GM10248 (cell line): Measurements from ENCODE around the gene RLF.

Source experiments
- CTCF ChIA-PET: fragments of 300-600 bp; sonication (Branson Sonifier 250); formaldehyde crosslinking; extraction: SDS; loops from one replicate; lab custom pipeline; 2021; ENCODE audit warnings: antibody characterized with exemption; lab: Yijun Ruan, JAX
- POLR2A ChIA-PET: fragments of 350-650 bp; sonication (Branson Sonifier 250); formaldehyde crosslinking; extraction: SDS; loops from one replicate; lab custom pipeline; 2020; ENCODE audit warnings: antibody characterized with exemption; lab: Yijun Ruan, JAX
- DNase-seq: peaks from one replicate; pipeline ENCODE4 v3.0.0; 2012; ENCODE audit errors: extremely low spot score
- CTCF ChIP-seq: IDR thresholded peaks from 2 replicates; pipeline ENCODE4 v1.5.1; 2012; ENCODE audit warnings: mild to moderate bottlenecking, low read depth; ENCODE audit errors: extremely low read depth, missing control alignments, control extremely low read depth

RLF gene

GRCh38 chr1:40132383-40133311, 28.5 kb upstream of the RLF start:
- ChIA-PET CTCF (interaction anchor here (1.3 to 3.7 kb wide), 3 partner anchors 11 to 275 kb away, joined by 3 to 17 read pairs (median 5); no protein-coding TSS in a partner anchor), POLR2A (no interaction called here)
- DNase-seq: no peak
- TF ChIP-seq CTCF: no peak

DNA sequence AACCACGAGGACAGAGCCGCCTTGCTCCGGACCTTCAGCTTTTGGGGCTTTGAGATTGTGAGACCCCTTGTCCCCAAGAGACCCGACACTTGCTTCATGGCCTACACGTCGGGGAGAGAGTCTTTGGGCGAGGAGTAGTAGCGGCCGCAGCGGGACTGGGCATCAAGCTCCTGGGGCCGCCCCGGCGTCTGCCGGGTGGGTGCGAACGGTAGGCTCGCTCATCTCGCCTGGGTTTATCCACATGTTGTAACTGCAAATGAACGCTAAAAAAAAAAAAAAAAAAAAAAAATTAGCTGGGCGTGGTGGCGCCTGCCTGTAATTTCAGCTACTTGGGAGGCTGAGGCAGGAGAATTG, 27.9 kb upstream of the RLF start:
- TF ChIP-seq CTCF: no peak
- ChIA-PET CTCF (interaction anchor here (3.7 kb wide), 1 partner anchor 11 kb away, joined by 17 read pairs; no protein-coding TSS in a partner anchor), POLR2A (no interaction called here)
- DNase-seq: no peak

- ChIA-PET POLR2A (no interaction called here), CTCF (interaction anchor here (1.2 to 3.7 kb wide), 3 partner anchors 10 to 182 kb away, joined by 3 to 17 read pairs (median 15); no protein-coding TSS in a partner anchor)
- TF ChIP-seq CTCF: no peak
- no peak for DNase-seq
These were observed 27.3 kb upstream of the RLF start for GRCh38 chr1:40133839-40134238.

DNA sequence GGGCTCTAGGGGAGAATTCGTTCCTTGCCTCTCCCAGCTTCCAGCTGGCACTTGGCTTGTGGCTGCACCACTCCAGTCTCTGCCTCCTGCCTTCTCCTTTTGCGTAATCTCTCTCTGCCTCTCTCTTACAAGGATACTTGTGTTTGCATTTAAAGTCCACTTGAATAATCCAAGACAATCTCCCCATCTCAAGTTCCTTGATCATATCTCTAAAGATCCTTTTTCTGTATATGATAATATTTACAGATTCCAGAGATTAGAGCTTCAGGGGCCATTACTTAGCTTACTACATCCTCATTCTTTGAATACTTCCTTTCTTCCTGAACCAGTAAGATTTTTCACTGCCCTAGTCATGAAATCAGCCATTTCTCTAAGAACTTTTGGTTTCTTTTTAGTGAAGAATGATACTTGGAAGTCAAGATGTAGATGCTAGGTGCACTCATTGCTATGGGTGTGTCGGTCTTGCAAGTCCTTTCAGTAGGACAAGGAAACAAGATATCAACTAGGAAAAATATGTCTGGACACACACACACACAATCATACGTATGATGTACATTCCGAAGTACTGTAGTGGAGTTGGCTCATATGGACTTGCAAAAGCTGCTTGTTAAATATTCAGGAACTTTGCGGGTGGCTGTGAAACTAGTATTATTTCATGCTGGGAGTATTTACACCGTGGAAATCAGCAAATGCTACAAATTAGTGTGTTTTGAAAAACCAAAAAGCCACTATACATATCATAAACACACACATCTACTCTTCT, 20.8 kb upstream of the RLF start:
- TF ChIP-seq CTCF: no peak
- DNase-seq: no peak
- ChIA-PET POLR2A (interaction anchor here (0.5 kb wide), 1 partner anchor 160 kb away, joined by 5 read pairs; no protein-coding TSS in a partner anchor), CTCF (interaction anchor here (1.0 to 2.5 kb wide), 5 partner anchors 11 to 201 kb away, joined by 3 to 14 read pairs (median 4); no protein-coding TSS in a partner anchor)

DNA sequence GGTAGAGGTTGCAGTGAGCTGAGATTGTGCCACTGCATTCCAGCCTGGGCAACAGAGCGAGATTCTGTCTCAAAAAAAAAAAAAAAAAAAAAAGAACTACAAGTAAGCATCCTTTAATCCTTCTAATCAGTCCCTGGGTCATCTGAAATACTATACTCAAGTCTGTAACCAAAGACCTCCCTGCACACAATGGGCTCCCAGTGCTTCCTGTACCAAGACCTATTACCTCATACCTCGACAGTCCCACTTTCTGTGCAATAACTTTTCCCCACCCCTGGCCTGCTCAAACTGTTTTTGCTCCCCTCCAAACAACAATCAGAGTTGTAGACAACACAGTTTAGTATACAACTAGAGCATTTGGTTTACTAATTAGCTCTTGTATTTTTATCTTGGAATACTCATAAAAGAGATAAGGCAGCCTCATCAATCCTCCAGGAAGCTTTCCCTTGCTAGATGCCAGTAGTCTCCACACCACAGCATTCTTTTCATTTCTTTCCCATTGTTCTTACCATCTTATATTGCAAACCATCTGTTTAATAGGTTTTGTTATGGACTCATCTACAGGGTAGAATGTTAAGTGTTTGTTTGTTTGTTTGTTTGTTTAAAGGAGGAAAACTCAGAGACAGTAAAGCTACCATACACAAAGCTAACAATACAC, 19.2 kb upstream of the RLF start:
- TF ChIP-seq CTCF: no peak
- ChIA-PET CTCF (interaction anchor here (0.6 to 3.6 kb wide), 6 partner anchors 12 to 199 kb away, joined by 3 to 71 read pairs (median 20); partner anchors contain the start of gene COL9A2), POLR2A (interaction anchor here (0.6 kb wide), 1 partner anchor 512 kb away, joined by 5 read pairs; no protein-coding TSS in a partner anchor)
- no peak for DNase-seq
